HTERT RPE-1 (cell line): ENCODE measurements around the gene USP20.
"Not testable (repeated sequence)": the region's sequence is repeated elsewhere in the genome, so short reads cannot be mapped to it uniquely, and the experiment has no call there.

Source experiments
- in situ Hi-C: fragments of 300-500 bp; cut with MboI; formaldehyde crosslinking; loops from 4 replicates; pipeline ENCODE4 v1.14.3; 2020; ENCODE audit warnings: low sequenced_read_pairs

USP20 gene

DNA sequence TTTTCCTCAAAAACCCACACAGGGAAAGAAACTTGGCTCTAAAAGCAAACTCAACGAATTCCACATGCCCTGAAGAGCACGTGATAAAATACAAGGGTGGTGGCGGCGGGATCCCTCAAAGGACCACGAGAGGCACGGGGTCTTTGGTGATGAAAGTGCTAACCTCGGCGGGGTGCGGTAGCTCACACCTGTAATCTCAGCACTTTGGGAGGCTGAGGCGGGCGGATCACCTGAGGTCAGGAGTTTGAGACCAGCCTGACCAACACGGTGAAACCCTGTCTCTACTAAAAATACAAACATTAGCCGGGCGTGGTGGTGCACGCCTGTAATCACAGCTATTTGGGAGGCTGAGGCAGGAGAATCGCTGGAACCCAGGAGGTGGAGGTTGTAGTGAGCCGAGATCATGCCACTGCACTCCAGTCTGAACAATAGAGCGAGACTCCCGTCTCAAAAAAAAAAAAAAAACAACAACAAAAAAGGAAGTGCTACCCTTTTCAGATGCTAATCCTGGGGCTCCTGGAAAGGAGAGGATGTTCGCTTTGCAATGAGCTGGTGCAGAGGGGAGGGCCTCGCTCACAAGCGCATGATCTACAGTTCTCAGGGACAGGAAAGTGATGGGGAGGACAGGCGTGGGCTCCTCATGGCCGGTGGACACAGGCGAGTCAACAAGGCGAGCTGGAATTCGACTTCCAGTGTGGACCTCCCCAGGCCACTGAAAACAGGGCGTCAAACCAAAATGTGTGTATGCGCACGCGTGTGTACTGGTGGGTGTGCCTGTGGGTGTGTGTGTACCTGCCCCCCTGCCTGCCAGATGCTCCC is 54.1 kb downstream of the USP20 start:
- in situ Hi-C loops = no loop called here

DNA sequence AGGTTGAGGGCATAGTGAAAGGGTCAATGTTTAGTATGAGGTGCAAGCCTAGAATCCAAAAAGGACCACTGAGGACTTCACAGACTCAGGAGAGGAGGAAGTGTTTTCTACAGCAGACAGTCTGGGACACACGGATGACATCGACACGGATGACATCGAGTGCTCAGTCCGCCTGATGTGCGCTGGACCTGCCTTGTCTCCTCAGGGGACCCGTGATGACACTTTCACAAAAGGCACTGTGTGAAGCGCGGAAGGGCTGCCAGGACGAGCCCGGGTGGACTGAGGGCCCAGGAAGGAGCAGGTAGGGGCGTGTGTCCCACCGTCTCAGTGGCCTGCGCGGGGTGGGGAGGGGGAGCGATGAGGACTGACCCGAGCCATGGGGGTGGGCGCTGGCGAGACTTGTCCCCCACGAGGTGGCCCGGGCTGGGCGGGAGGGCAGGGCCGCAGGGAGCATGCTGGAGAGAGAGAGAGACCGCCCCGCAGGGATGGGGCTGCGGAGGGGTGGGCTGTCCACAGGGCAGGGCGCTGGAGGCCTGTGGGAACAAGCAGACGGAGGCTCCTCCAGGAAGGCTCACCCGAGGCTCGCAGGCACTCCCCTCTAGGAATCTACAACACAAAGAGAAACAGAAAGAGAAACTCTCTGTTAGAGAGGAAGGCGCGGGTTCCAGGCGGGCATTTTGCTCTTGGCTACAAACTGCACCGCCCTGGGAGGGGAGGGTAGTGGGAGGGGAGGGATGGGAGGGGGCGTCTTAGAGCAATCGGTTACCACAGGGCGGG is 54.9 kb downstream of the USP20 start:
- in situ Hi-C loops = no loop called here

DNA sequence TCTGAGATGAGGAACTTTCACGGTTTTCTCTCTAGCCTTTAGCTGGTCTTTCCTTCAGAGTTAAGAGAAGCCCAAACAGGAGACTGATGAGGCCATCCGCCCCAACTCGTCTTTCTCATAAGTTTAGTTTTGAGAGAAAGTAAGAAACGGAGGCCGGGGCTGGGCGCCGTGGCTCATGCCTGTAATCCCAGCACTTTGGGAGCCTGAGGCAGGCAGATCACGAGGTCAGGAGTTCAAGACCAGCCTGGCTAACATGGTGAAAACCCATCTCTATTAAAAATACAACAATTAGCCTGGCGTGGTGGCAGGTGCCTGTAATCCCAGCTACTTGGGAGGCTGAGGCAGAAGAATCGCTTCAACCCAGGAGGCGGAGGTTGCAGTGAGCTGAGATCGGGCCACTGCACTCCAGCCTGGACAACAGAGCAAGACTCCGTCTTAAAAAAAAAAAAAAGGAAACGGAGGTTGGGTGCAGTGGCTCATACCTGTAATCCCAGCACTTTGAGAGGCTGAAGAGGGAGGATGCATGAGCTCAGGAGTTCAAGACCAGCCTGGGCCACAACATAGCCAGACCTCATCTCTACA is 55.6 kb downstream of the USP20 start:
- in situ Hi-C loops = not testable (repeated sequence)

DNA sequence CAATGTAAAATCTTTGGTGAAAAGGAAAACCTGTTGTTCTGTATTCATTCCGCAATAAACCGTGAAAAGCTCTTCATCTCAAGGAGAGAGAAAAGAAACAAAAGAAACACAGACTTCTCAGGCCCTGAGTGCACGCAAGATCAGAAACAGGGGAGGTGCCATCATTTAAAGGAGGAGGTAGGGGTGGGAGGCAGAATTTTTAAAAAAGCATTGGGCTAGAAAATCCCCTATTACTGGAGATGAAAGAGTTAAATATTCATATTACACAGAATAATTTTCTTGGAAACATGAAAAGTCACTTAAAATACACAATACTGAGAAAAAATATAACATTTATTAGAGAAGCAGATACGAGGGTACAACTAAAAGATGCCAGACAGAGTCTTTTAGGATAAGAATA is 56.3 kb downstream of the USP20 start:
- in situ Hi-C loops = no loop called here

DNA sequence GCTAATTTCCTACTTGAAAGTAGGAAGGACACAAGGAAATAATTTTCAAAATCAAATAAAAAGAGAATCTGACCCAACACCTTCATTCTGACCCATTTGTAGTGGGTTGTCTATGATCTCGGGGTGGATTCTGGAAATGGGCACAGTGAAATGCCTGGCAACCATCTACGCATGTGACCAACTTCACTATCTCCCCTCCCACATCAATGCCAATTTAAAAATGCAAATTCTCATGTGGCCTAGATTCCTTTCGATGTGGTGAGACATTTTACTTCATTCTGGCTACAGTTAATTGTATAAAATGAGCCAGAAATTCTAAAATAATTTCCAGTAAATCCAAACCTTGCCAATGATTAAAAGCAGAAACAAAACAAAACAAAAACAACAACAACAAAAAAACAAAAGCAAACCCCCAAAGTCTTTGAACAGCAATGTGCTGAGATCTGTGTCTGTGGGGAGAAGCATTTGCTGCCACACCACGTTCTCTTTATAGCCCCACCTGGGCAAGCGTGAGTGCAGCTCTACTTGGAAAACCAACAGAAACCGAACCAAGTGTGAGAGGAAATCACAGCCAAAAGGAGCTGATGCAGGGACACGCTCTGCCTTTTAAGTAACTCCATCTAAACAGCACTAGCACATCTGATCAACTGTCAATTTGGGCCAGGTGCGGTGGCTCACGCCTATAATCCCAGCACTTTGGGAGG is 59.0 kb downstream of the USP20 start:
- in situ Hi-C loops = no loop called here

DNA sequence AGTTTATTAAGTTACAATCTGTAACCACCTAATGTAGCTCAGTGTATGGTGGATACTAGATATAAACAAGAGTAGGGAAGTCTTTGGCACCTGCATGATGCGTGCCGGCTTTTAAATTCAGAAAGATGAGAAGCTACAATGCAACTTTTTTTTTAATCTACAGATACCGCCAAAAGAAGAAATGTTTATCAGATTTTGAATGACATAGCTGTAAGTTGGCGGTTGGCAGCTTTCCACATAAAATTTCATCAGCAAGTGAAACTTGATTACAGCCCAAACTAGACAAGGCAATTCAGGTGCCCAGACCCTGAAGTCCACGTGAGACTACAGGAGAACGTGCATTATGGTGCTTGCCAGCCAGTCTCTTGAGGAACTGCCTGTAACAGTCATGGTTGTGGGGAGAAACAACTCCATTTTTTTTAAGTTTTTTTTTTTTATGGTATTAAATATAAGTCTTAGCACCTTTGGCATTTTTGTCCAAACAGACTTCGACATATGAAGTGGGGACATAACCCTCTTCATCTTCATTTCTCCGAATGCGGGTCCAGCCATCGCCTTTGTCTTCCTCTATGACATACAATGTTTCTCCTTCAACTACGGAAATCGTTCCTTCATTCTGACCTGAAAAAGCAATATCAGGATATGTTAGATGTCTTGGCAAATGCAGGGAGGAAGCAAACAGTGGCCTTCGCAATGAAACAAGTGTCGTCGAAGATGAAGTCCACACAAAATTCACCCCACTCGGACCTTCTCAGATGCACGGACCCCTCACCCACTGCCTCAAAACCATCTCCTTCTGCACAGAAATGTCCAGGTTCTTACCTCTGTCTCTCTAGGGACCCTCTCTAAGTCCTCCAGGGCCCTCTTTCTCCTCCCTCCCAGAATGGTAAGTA is 60.4 kb downstream of the USP20 start:
- in situ Hi-C loops = no loop called here

DNA sequence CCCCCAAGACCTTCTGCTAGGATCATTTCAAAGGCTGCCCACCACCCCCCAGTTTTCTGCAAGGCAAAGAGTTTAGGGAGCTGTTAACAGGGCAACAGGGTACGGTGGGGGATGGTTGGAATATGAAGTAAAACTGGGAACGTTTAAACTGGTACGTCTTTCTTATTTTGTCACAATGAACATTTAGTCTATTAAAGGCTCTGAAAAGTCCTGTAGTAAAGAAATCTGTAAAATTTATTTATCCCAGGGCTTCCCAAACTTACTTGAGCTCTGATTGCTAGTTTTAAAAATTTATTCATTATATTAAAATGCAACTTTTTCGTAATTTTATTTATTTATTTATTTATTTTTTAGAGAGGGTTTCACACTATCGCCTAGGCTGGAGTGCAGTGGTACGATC is 62.0 kb downstream of the USP20 start:
- in situ Hi-C loops = no loop called here

DNA sequence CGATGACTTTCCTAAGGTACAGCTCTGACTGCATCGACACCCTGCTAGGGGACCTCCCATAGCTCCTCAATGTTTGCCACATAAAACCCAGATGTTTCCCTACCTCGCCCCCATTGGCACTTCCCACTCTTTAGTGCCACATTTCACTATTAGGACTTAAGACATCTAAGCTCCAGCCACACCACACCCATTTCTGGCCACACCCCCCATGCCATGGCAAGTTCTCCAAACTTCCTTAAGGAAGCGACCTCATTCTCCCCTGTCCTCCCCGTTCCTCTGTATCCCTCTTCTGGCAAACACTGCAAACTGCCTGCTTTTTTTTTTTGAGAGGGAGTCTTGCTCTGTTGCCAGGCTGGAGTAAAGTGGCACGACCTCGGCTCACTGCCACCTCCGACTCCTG is 62.9 kb downstream of the USP20 start:
- in situ Hi-C loops = no loop called here

DNA sequence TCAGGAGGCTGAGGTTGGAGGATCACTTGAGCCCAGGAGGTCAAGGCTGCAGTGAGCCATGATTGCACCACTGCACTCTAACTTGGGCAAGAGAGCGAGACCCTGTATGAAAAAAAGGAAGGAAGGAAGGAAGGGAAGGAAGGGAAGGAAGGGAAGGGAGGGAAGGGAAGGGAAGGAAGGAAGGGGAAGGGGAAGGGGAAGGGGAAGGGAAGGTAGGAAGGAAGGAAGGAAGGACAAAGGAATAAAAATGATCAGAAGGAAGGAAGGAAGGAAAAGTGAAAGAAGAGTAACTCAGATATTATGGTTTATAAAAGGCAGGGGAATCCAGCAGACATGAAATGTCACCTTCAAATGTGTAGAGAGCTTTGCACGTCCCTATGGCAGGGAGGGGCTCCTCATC is 64.4 kb downstream of the USP20 start:
- in situ Hi-C loops = no loop called here

DNA sequence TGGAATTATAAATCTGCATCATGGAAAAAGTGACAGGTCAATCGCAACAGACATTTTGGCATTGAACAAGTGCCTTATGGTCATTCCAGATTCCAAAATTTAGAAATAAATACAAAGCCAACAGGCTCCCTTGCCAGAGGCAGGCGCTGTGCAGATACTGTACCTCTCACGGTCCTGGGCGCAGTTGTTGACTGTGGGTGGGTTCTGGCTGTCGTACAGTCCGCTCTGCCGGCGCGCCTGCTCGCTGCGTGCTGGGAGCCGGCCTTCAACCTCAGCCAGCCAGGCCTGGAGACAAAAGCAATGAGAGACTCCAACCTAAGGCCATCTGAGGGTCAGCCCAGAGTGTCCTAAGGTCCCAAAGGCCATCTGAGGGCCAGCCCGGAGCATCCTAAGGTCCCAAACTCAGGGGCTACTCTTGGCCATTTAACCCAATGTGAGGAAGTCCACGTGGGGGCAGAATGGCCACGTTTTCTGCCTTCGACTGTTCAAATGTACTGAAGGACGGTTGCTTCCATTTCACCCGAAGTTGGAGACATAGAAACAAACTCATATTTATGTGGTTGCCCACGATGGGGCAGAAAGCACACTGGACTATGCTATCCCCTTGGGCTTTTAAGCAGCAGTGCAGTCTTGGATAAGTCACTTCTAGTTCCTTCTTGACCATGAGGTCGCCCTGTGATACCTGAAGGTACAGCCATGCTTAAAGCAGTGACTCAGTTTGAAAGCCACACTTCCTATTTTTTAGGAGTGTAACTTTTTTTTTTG is 65.2 kb downstream of the USP20 start:
- in situ Hi-C loops = no loop called here

DNA sequence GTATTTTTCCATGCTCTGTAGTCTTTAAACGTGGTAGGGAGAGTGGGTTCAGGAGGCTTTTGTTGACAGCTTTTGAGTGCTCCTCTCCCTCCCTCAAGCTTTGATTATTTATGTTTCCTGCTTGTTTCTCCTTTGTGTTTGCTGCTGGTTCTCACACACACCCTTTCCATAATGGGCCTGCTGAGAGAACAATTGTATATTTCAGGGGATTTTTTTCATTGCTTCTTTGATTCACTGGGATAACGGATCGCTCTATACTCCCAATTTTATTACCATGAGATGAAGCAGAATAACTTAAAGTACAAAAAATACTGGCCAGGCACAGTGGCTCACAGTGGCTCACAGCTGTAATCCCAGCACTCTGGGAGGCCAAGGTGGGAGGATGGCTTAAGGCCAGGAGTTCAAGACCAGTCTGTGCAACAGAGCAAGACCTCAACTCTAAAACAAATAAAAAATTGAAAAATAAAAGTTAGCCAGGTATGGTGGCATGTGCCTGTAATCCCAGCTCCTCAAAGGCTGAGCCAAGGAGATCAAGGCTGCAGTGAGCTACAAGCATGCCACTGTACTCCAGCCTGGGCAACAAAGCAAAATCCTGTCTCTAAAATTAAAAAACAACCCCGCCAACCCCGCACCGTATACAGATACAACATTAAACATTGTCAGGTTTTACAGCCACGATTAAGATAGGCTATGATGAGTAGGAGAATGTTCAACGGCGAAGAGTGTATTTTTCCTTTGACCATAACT is 66.9 kb downstream of the USP20 start:
- in situ Hi-C loops = no loop called here

DNA sequence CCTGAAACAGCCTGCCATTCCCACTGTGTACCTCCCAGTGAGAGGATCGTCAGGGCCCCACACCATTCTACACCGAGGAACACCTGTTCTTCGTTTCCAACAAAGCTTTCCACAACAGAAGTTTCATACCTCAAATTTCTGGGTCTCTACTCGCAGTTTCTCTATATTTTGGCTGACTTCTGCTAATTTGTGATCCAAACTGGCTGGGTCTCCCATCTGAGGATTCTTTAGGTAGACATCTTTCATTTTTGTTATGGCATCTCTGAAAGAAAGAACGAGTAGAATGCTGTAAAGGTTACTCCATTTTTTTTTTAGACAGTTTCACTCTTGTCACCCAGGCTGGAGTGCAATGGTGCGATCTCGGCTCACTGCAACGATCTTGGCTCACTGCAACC is 67.5 kb downstream of the USP20 start:
- in situ Hi-C loops = no loop called here

DNA sequence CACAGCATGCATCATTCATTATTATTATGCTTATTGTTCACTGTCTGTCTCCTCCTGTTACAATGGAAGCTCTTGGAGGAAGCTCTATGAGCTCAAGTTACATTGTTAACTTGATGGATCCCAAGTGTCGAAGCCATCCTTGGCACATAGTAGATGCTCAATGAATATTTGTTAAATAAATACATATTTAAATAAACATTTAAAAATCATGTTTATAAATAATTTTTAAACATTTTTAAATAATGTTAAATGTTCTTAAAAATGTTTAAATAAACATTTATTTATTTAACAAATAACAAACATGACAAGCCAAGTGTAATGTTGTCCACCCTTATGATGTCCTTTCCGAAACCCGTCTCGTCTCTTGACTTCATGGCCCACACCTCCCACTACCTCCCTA is 69.5 kb downstream of the USP20 start:
- in situ Hi-C loops = no loop called here

DNA sequence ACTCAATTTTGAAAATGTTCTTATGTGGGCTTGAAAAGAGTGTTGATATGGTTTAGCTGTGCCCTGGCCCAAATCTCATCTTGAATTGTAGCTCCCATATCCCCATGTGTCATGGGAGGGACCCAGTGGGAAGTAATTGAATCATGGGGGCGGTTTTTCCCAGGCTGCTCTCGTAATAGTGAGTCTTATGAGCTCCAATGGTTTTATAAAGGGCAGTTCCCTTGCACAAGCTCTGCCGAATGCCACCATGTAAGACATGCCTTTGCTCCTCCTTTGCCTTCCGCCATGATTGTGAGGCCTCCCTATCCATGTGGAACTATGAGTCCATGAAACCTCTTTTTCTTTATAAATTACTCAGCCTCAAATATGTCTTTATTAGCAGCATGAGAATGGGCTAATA is 71.0 kb downstream of the USP20 start:
- in situ Hi-C loops = no loop called here

DNA sequence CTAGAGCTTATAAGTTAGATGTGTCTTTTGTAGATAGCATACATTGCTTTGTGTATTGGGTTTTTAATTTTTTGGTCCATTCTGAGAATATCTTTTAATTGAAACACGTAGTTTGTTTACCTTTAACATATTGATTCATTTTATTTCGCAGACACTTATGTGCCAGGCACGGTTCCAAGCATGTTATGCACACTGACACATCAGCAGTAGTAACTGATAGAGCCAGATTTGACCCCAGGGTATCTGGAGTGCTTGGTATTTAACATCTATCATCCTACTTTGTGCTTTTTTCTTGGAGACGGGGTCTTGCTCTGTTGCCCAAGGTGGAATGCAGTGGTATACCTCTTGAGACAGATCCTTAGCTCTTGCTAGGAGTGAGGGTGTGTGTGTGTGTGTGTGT is 71.9 kb downstream of the USP20 start:
- in situ Hi-C loops = no loop called here

DNA sequence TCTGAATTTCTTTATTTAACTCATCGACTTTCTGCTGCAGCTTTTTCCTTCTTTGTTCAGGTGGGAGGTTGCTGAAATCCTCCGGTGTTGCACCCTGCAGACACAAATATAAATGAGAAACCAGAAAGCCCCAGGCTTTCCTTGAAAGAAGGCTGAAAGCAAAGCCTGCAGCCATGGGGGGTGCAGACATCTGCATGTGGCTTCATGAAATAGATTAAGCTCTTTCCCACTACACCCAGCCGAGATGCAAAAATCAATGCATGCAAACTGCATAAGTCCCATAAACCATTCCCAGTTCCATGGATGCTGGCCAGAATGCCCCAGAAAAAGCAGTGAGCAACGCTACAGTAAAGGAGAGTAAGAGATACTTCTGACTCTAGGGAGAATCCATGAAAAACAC is 73.6 kb downstream of the USP20 start:
- in situ Hi-C loops = no loop called here

DNA sequence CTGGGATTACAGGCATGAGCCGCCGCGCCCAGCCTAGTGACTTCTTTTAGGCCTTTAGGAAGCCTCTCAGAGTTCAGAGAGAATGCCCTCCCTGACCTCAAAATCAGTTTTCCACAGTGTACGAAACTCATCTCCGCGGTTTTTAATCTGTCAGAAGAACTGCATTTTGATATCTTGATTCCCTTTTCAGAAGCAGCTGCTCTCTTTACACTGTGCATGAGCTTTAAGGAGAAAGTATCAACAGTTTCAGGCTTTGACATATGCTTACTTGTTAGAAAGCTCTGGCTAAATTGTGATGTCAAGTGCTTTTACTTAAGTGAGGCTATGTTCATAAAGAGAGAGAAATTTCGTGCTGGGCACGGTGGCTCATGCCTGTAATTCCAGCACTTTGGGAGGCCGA is 74.6 kb downstream of the USP20 start:
- in situ Hi-C loops = no loop called here

DNA sequence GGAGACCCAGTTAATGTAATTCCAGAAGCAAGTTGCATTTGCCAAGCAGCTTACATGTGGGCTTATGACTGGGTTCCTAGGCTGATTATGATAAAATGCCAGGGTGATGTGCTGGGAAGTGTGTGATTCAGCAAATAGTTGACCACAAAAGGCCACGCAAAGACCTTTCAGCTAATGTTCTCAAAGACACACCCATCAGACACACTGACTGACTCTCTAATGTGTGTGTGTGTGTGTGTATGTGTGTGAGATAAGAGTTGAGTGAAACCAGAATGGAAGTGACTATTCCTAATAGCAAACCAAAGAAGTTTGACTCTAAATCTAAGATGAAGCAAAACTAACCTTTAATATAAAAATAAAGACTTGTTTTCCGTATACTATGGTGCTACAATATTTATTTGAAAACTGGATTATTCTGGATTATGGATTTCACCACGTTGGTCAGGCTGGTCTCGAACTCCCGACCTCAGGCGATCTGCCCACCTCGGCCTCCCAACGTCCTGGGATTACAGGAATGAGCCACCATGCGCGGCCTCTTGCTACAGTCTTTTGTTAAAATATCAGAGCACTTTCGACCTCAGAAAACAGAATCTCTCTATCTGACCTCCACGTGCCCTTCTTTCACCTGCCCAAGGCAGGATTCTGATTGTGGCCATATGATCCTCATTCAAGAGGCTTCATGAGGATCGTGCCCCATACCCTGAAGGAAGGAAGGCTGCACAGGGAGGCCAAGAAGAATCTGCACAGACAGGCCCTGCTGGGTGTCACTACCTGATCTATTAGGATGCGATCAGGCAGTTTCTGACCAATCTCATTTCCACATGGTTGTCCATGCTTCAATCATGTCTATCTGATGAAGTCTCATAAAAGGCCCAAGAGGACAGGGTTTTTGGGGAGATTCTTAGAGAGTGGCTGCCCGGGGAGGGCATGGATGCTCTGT is 75.6 kb downstream of the USP20 start:
- in situ Hi-C loops = no loop called here
